ENCODE results near the gene PHTF1.

Gene PHTF1

GRCh38 chr1:113665071-113665470 lies 94.2 kb downstream of the PHTF1 start:
- DNase-seq (ENCODE audit: low spot score): no peak

GRCh38 chr1:113663165-113663951 lies 95.9 kb downstream of the PHTF1 start:
- no peak for DNase-seq (ENCODE audit: low spot score)

- no peak for DNase-seq (ENCODE audit: low spot score)
Measured at GRCh38 chr1:113662101-113662500, 97.2 kb downstream of the PHTF1 start.

GRCh38 chr1:113660088-113660487 lies 99.2 kb downstream of the PHTF1 start:
- DNase-seq (ENCODE audit: low spot score): no peak

- DNase-seq (ENCODE audit: low spot score): no peak
Measured at GRCh38 chr1:113659556-113659955, 99.7 kb downstream of the PHTF1 start.

GRCh38 chr1:113659035-113659434 lies 100.3 kb downstream of the PHTF1 start:
- DNase-seq (ENCODE audit: low spot score): no peak

- DNase-seq (ENCODE audit: low spot score): no peak
Measured at GRCh38 chr1:113657556-113658063, 101.7 kb downstream of the PHTF1 start.

GRCh38 chr1:113657126-113657525 lies 102.2 kb downstream of the PHTF1 start:
- DNase-seq (ENCODE audit: low spot score): no peak

- DNase-seq (ENCODE audit: low spot score): no peak
Measured at GRCh38 chr1:113654883-113655282, 104.4 kb downstream of the PHTF1 start.

GRCh38 chr1:113653741-113654140 lies 105.5 kb downstream of the PHTF1 start:
- DNase-seq (ENCODE audit: low spot score): no peak

- DNase-seq (ENCODE audit: low spot score): no peak
Measured at GRCh38 chr1:113652771-113653170, 106.5 kb downstream of the PHTF1 start.

- DNase-seq (ENCODE audit: low spot score): no peak
Measured at GRCh38 chr1:113648478-113648877, 110.8 kb downstream of the PHTF1 start.

GRCh38 chr1:113647164-113647563 lies 112.1 kb downstream of the PHTF1 start:
- DNase-seq (ENCODE audit: low spot score): no peak

Measured in COLO829 (cell line).